ENCODE measurements around the gene SLC2A9. TPM values are rescaled to one million over a fixed set of nuclear protein-coding genes. Genes with fewer than 3 reads are reported as not detected.

SLC2A9 gene
- total RNA-seq, 4 donors from 2014 or later, result 0.19 to 0.89 (median 0.62) TPM

GRCh38 chr4:9943761-9944160, 77.5 kb downstream of the SLC2A9 start:
- no peak for ATAC-seq
- in situ Hi-C loops (cut with MboI; ENCODE audit: low sequenced_read_pairs in 4 of 4) (no loop called here), intact Hi-C loops (cut with DNase I; ENCODE audit: low total_unique reads) (no loop called here)

GRCh38 chr4:9942921-9943600, 78.2 kb downstream of the SLC2A9 start:
- no peaks in the 10 kb centered on the region for H3K9me3 ChIP-seq
- H3K36me3 ChIP-seq, result no peaks in the 10 kb centered on the region
- H3K4me1 ChIP-seq, result peaks cover 7 to 16% of the 10 kb centered on the region in 2 donors
- H3K4me3 ChIP-seq, result no peak overlapping the region
- in situ Hi-C loops (cut with MboI; ENCODE audit: low sequenced_read_pairs in 4 of 4), result no loop called here
- intact Hi-C loops (cut with DNase I; ENCODE audit: low total_unique reads), result no loop called here
- ATAC-seq, result no peak
- H3K27ac ChIP-seq, result no peak overlapping the region
- H3K27me3 ChIP-seq, result no peaks in the 10 kb centered on the region
- TF ChIP-seq POLR2A (IDR thresholded peaks at IDR 0.05) (no peak), CTCF (IDR thresholded peaks at IDR 0.05 in 4 of 5, conservative IDR thresholded peaks at IDR 0.05 in 1 of 5) (no peak)
- no peak for DNase-seq

More at GRCh38 chr4:9943761-9944160, 77.5 kb downstream of the SLC2A9 start:
- Histone ChIP-seq H3K27me3 (no peaks in the 10 kb centered on the region), H3K9me3 (no peaks in the 10 kb centered on the region), H3K27ac (no peak overlapping the region), H3K4me3 (no peak overlapping the region), H3K4me1 (peaks cover 7 to 16% of the 10 kb centered on the region in 2 donors), H3K36me3 (no peaks in the 10 kb centered on the region)
- DNase-seq, result no peak
- no peak for TF ChIP-seq POLR2A (IDR thresholded peaks at IDR 0.05)
- no peak for TF ChIP-seq CTCF (IDR thresholded peaks at IDR 0.05 in 4 of 5, conservative IDR thresholded peaks at IDR 0.05 in 1 of 5)

GRCh38 chr4:9942139-9942538, 79.2 kb downstream of the SLC2A9 start:
- in situ Hi-C loops (cut with MboI; ENCODE audit: low sequenced_read_pairs in 4 of 4), result no loop called here
- TF ChIP-seq CTCF (IDR thresholded peaks at IDR 0.05 in 4 of 5, conservative IDR thresholded peaks at IDR 0.05 in 1 of 5) (no peak), POLR2A (IDR thresholded peaks at IDR 0.05) (no peak)
- peaks cover under 1 to 8% of the 10 kb centered on the region in 2 donors for H3K4me1 ChIP-seq
- no peak overlapping the region for H3K27ac ChIP-seq
- H3K27me3 ChIP-seq, result no peaks in the 10 kb centered on the region
- DNase-seq (no peak), ATAC-seq (no peak)
- no peak overlapping the region for H3K4me3 ChIP-seq
- H3K36me3 ChIP-seq, result no peaks in the 10 kb centered on the region
- intact Hi-C loops (cut with DNase I; ENCODE audit: low total_unique reads), result no loop called here
- H3K9me3 ChIP-seq, result no peaks in the 10 kb centered on the region

DNA sequence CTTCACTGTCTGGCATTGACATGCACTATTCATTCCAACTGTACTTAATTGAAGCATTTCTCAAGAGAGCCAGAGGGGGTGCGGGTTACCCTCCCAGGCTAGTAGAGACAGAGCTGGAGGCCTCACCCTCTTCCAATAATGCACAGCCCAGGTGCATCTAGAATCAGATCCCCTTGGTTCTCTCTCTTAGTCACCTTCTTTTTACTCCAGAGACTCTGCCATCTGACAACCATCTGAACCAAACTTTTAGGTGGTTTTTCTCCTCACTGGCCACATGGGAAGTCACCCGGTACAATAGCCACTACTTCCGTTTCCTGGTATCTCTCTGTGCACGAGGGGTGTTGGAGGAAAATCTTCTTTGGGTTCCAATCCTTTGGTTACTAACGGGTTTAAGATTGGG, 81.3 kb downstream of the SLC2A9 start:
- H3K36me3 ChIP-seq, result no peaks in the 10 kb centered on the region
- H3K4me3 ChIP-seq, result no peak overlapping the region
- no peaks in the 10 kb centered on the region for H3K27me3 ChIP-seq
- intact Hi-C loops (cut with DNase I; ENCODE audit: low total_unique reads), result no loop called here
- no peaks in the 10 kb centered on the region for H3K9me3 ChIP-seq
- in situ Hi-C loops (cut with MboI; ENCODE audit: low sequenced_read_pairs in 4 of 4), result no loop called here
- TF ChIP-seq CTCF (IDR thresholded peaks at IDR 0.05 in 4 of 5, conservative IDR thresholded peaks at IDR 0.05 in 1 of 5) (no peak), POLR2A (IDR thresholded peaks at IDR 0.05) (no peak)
- H3K4me1 ChIP-seq, result no peaks in the 10 kb centered on the region
- DNase-seq (no peak), ATAC-seq (no peak)
- no peak overlapping the region for H3K27ac ChIP-seq

DNA sequence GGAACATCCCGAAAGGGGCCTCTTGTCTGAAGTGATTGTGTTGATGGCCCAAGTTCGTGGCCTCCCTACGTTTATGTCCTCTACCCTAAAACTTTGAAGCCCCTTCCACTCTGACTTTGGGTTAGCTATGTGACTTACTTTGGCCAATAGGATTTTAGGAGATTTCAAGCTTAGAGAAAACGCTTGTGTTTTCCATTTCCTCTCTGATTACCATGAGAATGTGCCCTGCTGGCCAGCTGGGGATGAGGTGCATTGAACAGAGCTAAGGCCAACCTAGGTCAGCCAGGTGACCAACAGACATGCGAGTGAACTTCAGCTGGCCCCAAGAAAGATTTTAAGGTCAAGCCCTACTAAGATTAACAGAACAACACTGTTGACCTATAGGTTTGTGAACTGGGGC, 82.4 kb downstream of the SLC2A9 start:
- no peaks in the 10 kb centered on the region for H3K9me3 ChIP-seq
- ATAC-seq (no peak), DNase-seq (no peak)
- no peaks in the 10 kb centered on the region for H3K36me3 ChIP-seq
- TF ChIP-seq CTCF (IDR thresholded peaks at IDR 0.05 in 4 of 5, conservative IDR thresholded peaks at IDR 0.05 in 1 of 5) (no peak), POLR2A (IDR thresholded peaks at IDR 0.05) (no peak)
- in situ Hi-C loops (cut with MboI; ENCODE audit: low sequenced_read_pairs in 4 of 4) (no loop called here), intact Hi-C loops (cut with DNase I; ENCODE audit: low total_unique reads) (no loop called here)
- no peak overlapping the region for H3K27ac ChIP-seq
- no peak overlapping the region for H3K4me3 ChIP-seq
- no peaks in the 10 kb centered on the region for H3K4me1 ChIP-seq
- H3K27me3 ChIP-seq, result no peaks in the 10 kb centered on the region

Data from gastrocnemius medialis (tissue), 4 donors.